ENCODE measurements around the gene OSBP.

OSBP gene

GRCh38 chr11:59607703-59608454, 7.7 kb downstream of the OSBP start:
- no peak for DNase-seq (ENCODE audit: low read depth, low spot score)

GRCh38 chr11:59602432-59602831, 13.1 kb downstream of the OSBP start:
- DNase-seq (ENCODE audit: low read depth, low spot score): no peak

GRCh38 chr11:59601788-59602187, 13.8 kb downstream of the OSBP start:
- DNase-seq (ENCODE audit: low read depth, low spot score): no peak

GRCh38 chr11:59600636-59601035, 14.9 kb downstream of the OSBP start:
- no peak for DNase-seq (ENCODE audit: low read depth, low spot score)

- DNase-seq (ENCODE audit: low read depth, low spot score): no peak
These were observed 15.3 kb downstream of the OSBP start for GRCh38 chr11:59600234-59600633.

GRCh38 chr11:59598961-59599360, 16.6 kb downstream of the OSBP start:
- DNase-seq (ENCODE audit: low read depth, low spot score): no peak

GRCh38 chr11:59584294-59584693, 31.3 kb downstream of the OSBP start:
- DNase-seq (ENCODE audit: low read depth, low spot score): no peak

- DNase-seq (ENCODE audit: low read depth, low spot score): no peak
These were observed 33.6 kb downstream of the OSBP start for GRCh38 chr11:59582006-59582405.

- DNase-seq (ENCODE audit: low read depth, low spot score): no peak
These were observed 37.2 kb downstream of the OSBP start for GRCh38 chr11:59578369-59578768.

- no peak for DNase-seq (ENCODE audit: low read depth, low spot score)
These were observed 40.1 kb downstream of the OSBP start for GRCh38 chr11:59575505-59575904.

- DNase-seq (ENCODE audit: low read depth, low spot score): no peak
These were observed 40.6 kb downstream of the OSBP start for GRCh38 chr11:59574932-59575502.

GRCh38 chr11:59574467-59574866, 41.1 kb downstream of the OSBP start:
- no peak for DNase-seq (ENCODE audit: low read depth, low spot score)

GRCh38 chr11:59573216-59573615, 42.4 kb downstream of the OSBP start:
- no peak for DNase-seq (ENCODE audit: low read depth, low spot score)

GRCh38 chr11:59572091-59572490, 43.5 kb downstream of the OSBP start:
- DNase-seq (ENCODE audit: low read depth, low spot score): no peak

- no peak for DNase-seq (ENCODE audit: low read depth, low spot score)
These were observed 53.3 kb downstream of the OSBP start for GRCh38 chr11:59562292-59562691.

GRCh38 chr11:59560702-59561473, 54.7 kb downstream of the OSBP start:
- DNase-seq (ENCODE audit: low read depth, low spot score): no peak

- DNase-seq (ENCODE audit: low read depth, low spot score): peak; percentile 73
These were observed 55.3 kb downstream of the OSBP start for GRCh38 chr11:59560290-59560701.

- no peak for DNase-seq (ENCODE audit: low read depth, low spot score)
These were observed 55.7 kb downstream of the OSBP start for GRCh38 chr11:59559886-59560285.

- no peak for DNase-seq (ENCODE audit: low read depth, low spot score)
These were observed 57.3 kb downstream of the OSBP start for GRCh38 chr11:59558270-59558643.

- no peak for DNase-seq (ENCODE audit: low read depth, low spot score)
These were observed 58.6 kb downstream of the OSBP start for GRCh38 chr11:59556917-59557348.

- DNase-seq (ENCODE audit: low read depth, low spot score): no peak
These were observed 59.3 kb downstream of the OSBP start for GRCh38 chr11:59556115-59556916.

GRCh38 chr11:59555601-59556114, 59.9 kb downstream of the OSBP start:
- no peak for DNase-seq (ENCODE audit: low read depth, low spot score)

Data from iPS DF 19.7 (cell line).